GM23338 (cell line): ENCODE results near the gene OMA1. TPM values are rescaled to one million over a fixed set of nuclear protein-coding genes. Genes with fewer than 3 reads are reported as not detected.

Experiments used
- ATAC-seq: fragments of 200-7000 bp; cut with Tn5 transposase; 3 replicates; pipeline ENCODE4 v1.9.1; 2020
- DNase-seq: peaks from one replicate; pipeline ENCODE4 v3.0.0-alpha.2; 2015; ENCODE audit warnings: low spot score
- H2AFZ ChIP-seq: fragments of 200-600 bp; sonication (generic); 2 replicates; pipeline ENCODE4 v1.8.0; 2016; ENCODE audit warnings: antibody characterized with exemption, mild to moderate bottlenecking, moderate library complexity
- H3F3A ChIP-seq: fragments of 200-600 bp; sonication (generic); replicated peaks from 2 replicates; pipeline ENCODE4 v1.8.0; 2017; ENCODE audit warnings: antibody characterized with exemption, mixed run types, low read depth
- H3K27ac ChIP-seq: fragments of 200-600 bp; sonication (generic); 2 replicates; pipeline ENCODE4 v1.6.1; 2016; ENCODE audit warnings: low read depth
- H3K27me3 ChIP-seq: fragments of 200-600 bp; sonication (generic); 2 replicates; pipeline ENCODE4 v1.8.0; 2016; ENCODE audit warnings: mild to moderate bottlenecking, mixed run types, moderate library complexity; ENCODE audit not compliant: insufficient read depth
- H3K36me3 ChIP-seq: fragments of 200-600 bp; sonication (generic); 2 replicates; pipeline ENCODE4 v1.8.0; 2016; ENCODE audit warnings: mild to moderate bottlenecking; ENCODE audit not compliant: insufficient read depth
- H3K4me1 ChIP-seq: fragments of 200-600 bp; sonication (generic); 2 replicates; pipeline ENCODE4 v1.8.0; 2016; ENCODE audit warnings: mild to moderate bottlenecking, moderate library complexity; ENCODE audit not compliant: insufficient read depth
- H3K4me2 ChIP-seq: fragments of 200-600 bp; sonication (generic); 2 replicates; pipeline ENCODE4 v1.7.1; 2017; ENCODE audit warnings: mixed run types
- H3K4me3 ChIP-seq: fragments of 200-600 bp; sonication (generic); 2 replicates; pipeline ENCODE4 v1.6.1; 2016; ENCODE audit warnings: mixed run types
- H3K79me2 ChIP-seq: fragments of 200-600 bp; sonication (generic); replicated peaks from 2 replicates; pipeline ENCODE4 v1.8.0; 2017; ENCODE audit warnings: mild to moderate bottlenecking; ENCODE audit not compliant: insufficient read depth
- H3K9me2 ChIP-seq: fragments of 200-600 bp; sonication (generic); 2 replicates; pipeline ENCODE4 v1.8.0; 2017; ENCODE audit not compliant: insufficient read depth
- H4K20me1 ChIP-seq: fragments of 200-600 bp; sonication (generic); replicated peaks from 2 replicates; pipeline ENCODE4 v1.8.0; 2017; ENCODE audit warnings: mild to moderate bottlenecking; ENCODE audit not compliant: insufficient read depth
- H3K27ac Mint-ChIP-seq: 2 replicates; pipeline ENCODE4 v1.8.0; 2020; ENCODE audit warnings: inconsistent platforms, mild to moderate bottlenecking, moderate library complexity, mixed read lengths
- H3K27me3 Mint-ChIP-seq: 3 replicates; pipeline ENCODE4 v1.8.0; 2022; ENCODE audit warnings: low read depth, mild to moderate bottlenecking, moderate library complexity, mixed read lengths, inconsistent platforms; ENCODE audit not compliant: insufficient read depth, poor library complexity
- H3K36me3 Mint-ChIP-seq: 3 replicates; pipeline ENCODE4 v1.8.0; 2021; ENCODE audit warnings: low read depth, mild to moderate bottlenecking, inconsistent platforms, moderate library complexity, mixed read lengths
- H3K4me1 Mint-ChIP-seq: 3 replicates; pipeline ENCODE4 v1.8.0; 2020; ENCODE audit warnings: mild to moderate bottlenecking, inconsistent platforms, mixed read lengths
- H3K4me3 Mint-ChIP-seq: 3 replicates; pipeline ENCODE4 v1.8.0; 2021; ENCODE audit warnings: moderate library complexity, mild to moderate bottlenecking, inconsistent platforms, mixed read lengths
- H3K9me3 Mint-ChIP-seq: 3 replicates; pipeline ENCODE4 v1.8.0; 2020; ENCODE audit warnings: moderate library complexity, mild to moderate bottlenecking, inconsistent platforms, mixed read lengths
- EZH2 ChIP-seq: fragments of 200-600 bp; sonication (generic); IDR thresholded peaks from one replicate; pipeline ENCODE4 v1.8.0; 2017; ENCODE audit warnings: antibody characterized with exemption, mild to moderate bottlenecking, low read depth; ENCODE audit not compliant: unreplicated experiment
- POLR2AphosphoS5 ChIP-seq: IDR thresholded peaks from 2 replicates; pipeline ENCODE4 v1.6.1; 2016; ENCODE audit warnings: antibody characterized with exemption, low read depth
- STAT1 ChIP-seq: IDR thresholded peaks from one replicate; pipeline ENCODE4 v1.6.1; 2016; ENCODE audit warnings: antibody characterized with exemption; ENCODE audit not compliant: unreplicated experiment
- polyA plus RNA-seq: library from polyadenylated mRNA; unstranded; fragments of >200 nt; fragmentation: Nextera tagmentation; extraction: Ambion mirVana; gene quantifications from 2 replicates; pipeline ENCODE4 v1.2.1, GENCODE V29; 2016
- total RNA-seq: library from RNA; depleted of rRNA; stranded (reverse); fragments of >200 nt; shearing (Covaris generic); gene quantifications from 2 replicates; pipeline ENCODE4 v1.2.3, GENCODE V29; 2014
- TF ChIP-seq, protein P1 (sequence below): IDR thresholded peaks from one replicate; pipeline ENCODE4 v1.6.1; 2018; ENCODE audit warnings: antibody characterized with exemption; ENCODE audit not compliant: unreplicated experiment
- TF ChIP-seq, protein P2 (sequence below): IDR thresholded peaks from 2 replicates; pipeline ENCODE4 v1.6.1; 2016; ENCODE audit warnings: antibody characterized with exemption
- TF ChIP-seq, protein P3 (sequence below), 2 experiments: fragments of 200-600 bp in 1 of 2; sonication (generic) in 1 of 2; conservative IDR thresholded peaks; 2 replicates each; pipeline versions ENCODE4 v1.5.1 to v1.6.1; 2016 to 2017; ENCODE audit warnings: antibody characterized with exemption in 2 of 2, low read depth in 2 of 2, mild to moderate bottlenecking in 2 of 2, moderate library complexity in 1 of 2

Gene OMA1
- total and polyA plus RNA-seq, 2 experiments from 2014 or later = 21.3 to 33.1 TPM

DNA sequence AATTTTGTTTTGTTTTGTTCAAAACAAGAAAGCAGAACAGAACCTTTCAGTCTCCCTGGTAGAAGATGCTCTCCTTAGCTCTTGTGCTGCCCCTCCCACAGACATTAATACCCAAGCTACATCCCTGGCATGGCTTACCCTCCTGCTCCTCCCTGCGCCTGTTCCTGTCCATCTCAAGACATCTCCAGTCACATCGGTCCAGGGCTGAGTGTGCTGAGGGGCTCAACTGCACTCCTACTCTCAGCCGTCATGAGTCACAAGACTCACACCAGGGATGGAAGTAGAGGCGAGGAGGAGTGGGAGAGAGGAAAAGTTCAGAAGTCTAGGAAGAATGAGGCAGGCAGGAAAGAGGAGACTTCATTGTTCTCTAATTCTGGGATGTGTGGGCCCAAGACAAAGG is 39.7 kb upstream of the OMA1 start:
- ATAC-seq (no peak), DNase-seq (no peak)
- no peaks in the 10 kb centered on the region for H3K36me3 Mint-ChIP-seq
- Histone ChIP-seq H3K27me3 (no peaks in the 10 kb centered on the region), H3K9me2 (no peaks in the 10 kb centered on the region), H3K4me2 (no peak overlapping the region), H3K36me3 (no peaks in the 10 kb centered on the region), H4K20me1 (no peaks in the 10 kb centered on the region), H3K4me3 (no peak overlapping the region), H2AFZ (no peak overlapping the region), H3K27ac (no peak overlapping the region), H3K79me2 (no peaks in the 10 kb centered on the region), H3K4me1 (no peaks in the 10 kb centered on the region), H3F3A (no peaks in the 10 kb centered on the region)
- no peak overlapping the region for H3K27ac Mint-ChIP-seq
- no peak overlapping the region for H3K4me3 Mint-ChIP-seq
- TF ChIP-seq STAT1 (no peak), EZH2 (no peak)
- TF ChIP-seq, protein P1, sequence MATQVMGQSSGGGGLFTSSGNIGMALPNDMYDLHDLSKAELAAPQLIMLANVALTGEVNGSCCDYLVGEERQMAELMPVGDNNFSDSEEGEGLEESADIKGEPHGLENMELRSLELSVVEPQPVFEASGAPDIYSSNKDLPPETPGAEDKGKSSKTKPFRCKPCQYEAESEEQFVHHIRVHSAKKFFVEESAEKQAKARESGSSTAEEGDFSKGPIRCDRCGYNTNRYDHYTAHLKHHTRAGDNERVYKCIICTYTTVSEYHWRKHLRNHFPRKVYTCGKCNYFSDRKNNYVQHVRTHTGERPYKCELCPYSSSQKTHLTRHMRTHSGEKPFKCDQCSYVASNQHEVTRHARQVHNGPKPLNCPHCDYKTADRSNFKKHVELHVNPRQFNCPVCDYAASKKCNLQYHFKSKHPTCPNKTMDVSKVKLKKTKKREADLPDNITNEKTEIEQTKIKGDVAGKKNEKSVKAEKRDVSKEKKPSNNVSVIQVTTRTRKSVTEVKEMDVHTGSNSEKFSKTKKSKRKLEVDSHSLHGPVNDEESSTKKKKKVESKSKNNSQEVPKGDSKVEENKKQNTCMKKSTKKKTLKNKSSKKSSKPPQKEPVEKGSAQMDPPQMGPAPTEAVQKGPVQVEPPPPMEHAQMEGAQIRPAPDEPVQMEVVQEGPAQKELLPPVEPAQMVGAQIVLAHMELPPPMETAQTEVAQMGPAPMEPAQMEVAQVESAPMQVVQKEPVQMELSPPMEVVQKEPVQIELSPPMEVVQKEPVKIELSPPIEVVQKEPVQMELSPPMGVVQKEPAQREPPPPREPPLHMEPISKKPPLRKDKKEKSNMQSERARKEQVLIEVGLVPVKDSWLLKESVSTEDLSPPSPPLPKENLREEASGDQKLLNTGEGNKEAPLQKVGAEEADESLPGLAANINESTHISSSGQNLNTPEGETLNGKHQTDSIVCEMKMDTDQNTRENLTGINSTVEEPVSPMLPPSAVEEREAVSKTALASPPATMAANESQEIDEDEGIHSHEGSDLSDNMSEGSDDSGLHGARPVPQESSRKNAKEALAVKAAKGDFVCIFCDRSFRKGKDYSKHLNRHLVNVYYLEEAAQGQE = no peak
- H3K27me3 Mint-ChIP-seq = peaks cover 8% of the 10 kb centered on the region
- no peaks in the 10 kb centered on the region for H3K9me3 Mint-ChIP-seq
- H3K4me1 Mint-ChIP-seq = no peaks in the 10 kb centered on the region

DNA sequence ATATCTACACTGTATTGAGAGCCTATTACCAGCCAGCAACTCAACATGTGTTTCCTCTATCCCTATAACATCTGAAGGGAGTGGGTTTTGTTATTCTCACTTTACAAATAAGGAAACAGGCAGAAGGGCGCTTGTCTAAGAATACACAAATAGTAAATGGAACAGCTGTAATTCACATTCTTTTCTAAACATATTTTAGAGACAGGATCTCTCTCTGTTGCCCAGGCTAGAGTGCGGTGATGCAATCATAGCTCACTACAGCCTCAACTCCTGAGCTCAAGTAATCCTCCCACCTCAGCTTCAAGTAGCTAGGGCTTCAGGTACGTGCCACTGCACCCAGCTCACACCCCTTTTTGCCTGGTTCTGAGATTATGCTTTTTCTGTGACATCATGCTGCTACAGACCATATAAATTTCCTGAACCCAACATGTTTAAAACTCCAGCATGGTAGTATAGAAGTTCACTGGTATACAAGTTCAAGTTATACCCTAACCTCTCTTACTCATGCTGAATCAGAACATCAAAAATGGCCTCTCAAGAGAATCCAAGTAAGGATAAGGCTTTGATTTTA is 39.1 kb upstream of the OMA1 start:
- Histone ChIP-seq H3K27ac (no peak overlapping the region), H4K20me1 (no peaks in the 10 kb centered on the region), H2AFZ (no peak overlapping the region), H3K4me3 (no peak overlapping the region), H3K9me2 (no peaks in the 10 kb centered on the region), H3F3A (no peaks in the 10 kb centered on the region), H3K27me3 (no peaks in the 10 kb centered on the region), H3K79me2 (no peaks in the 10 kb centered on the region), H3K4me1 (no peaks in the 10 kb centered on the region), H3K4me2 (no peak overlapping the region), H3K36me3 (no peaks in the 10 kb centered on the region)
- Mint-ChIP-seq H3K9me3 (no peaks in the 10 kb centered on the region), H3K36me3 (no peaks in the 10 kb centered on the region), H3K27me3 (peaks cover 8% of the 10 kb centered on the region), H3K4me1 (no peaks in the 10 kb centered on the region), H3K4me3 (no peak overlapping the region), H3K27ac (no peak overlapping the region)
- no peak for DNase-seq
- ATAC-seq = no peak
- TF ChIP-seq, protein P2, sequence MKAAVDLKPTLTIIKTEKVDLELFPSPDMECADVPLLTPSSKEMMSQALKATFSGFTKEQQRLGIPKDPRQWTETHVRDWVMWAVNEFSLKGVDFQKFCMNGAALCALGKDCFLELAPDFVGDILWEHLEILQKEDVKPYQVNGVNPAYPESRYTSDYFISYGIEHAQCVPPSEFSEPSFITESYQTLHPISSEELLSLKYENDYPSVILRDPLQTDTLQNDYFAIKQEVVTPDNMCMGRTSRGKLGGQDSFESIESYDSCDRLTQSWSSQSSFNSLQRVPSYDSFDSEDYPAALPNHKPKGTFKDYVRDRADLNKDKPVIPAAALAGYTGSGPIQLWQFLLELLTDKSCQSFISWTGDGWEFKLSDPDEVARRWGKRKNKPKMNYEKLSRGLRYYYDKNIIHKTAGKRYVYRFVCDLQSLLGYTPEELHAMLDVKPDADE = no peak
- TF ChIP-seq, protein P1 = no peak
- TF ChIP-seq STAT1 = no peak
- no peak for TF ChIP-seq POLR2AphosphoS5
- TF ChIP-seq, protein P3, sequence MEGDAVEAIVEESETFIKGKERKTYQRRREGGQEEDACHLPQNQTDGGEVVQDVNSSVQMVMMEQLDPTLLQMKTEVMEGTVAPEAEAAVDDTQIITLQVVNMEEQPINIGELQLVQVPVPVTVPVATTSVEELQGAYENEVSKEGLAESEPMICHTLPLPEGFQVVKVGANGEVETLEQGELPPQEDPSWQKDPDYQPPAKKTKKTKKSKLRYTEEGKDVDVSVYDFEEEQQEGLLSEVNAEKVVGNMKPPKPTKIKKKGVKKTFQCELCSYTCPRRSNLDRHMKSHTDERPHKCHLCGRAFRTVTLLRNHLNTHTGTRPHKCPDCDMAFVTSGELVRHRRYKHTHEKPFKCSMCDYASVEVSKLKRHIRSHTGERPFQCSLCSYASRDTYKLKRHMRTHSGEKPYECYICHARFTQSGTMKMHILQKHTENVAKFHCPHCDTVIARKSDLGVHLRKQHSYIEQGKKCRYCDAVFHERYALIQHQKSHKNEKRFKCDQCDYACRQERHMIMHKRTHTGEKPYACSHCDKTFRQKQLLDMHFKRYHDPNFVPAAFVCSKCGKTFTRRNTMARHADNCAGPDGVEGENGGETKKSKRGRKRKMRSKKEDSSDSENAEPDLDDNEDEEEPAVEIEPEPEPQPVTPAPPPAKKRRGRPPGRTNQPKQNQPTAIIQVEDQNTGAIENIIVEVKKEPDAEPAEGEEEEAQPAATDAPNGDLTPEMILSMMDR (conservative IDR thresholded peaks at IDR 0.05; ENCODE audit: low read depth in 2 of 2) = no peak
